Activated CD8-positive, alpha-beta T cell treated with anti-CD3 and anti-CD28 coated beads for 36 hours (primary cell): ENCODE results near the gene SBDS. TPM values are rescaled to one million over a fixed set of nuclear protein-coding genes. Genes with fewer than 3 reads are reported as not detected.

Experiments used
- ATAC-seq: fragments of 200-7000 bp; cut with Tn5 transposase; one replicate; pipeline ENCODE4 v1.10.0; 2021; ENCODE audit warnings: mild to moderate bottlenecking, moderate library complexity
- CTCF ChIA-PET: fragments of 350-600 bp; sonication (Branson Sonifier 250); formaldehyde crosslinking; loops from one replicate; lab custom pipeline; 2021; ENCODE audit warnings: antibody characterized with exemption; lab: Charles Lee
- POLR2A ChIA-PET: fragments of 350-600 bp; sonication (Branson Sonifier 250); formaldehyde crosslinking; loops from one replicate; lab custom pipeline; 2021; ENCODE audit warnings: antibody characterized with exemption; lab: Charles Lee
- DNase-seq: peaks from one replicate; pipeline ENCODE4 v3.0.0-alpha.2; 2020
- H3K27ac Mint-ChIP-seq: one replicate; pipeline ENCODE4 v1.8.0; 2021; ENCODE audit warnings: mild to moderate bottlenecking, mixed read lengths
- H3K27me3 Mint-ChIP-seq: one replicate; pipeline ENCODE4 v1.8.0; 2021; ENCODE audit warnings: mixed read lengths
- H3K36me3 Mint-ChIP-seq: one replicate; pipeline ENCODE4 v1.8.0; 2021; ENCODE audit warnings: low read depth, mixed read lengths
- H3K4me1 Mint-ChIP-seq: one replicate; pipeline ENCODE4 v1.8.0; 2021; ENCODE audit warnings: low read depth, mixed read lengths
- H3K4me3 Mint-ChIP-seq: one replicate; pipeline ENCODE4 v1.8.0; 2021; ENCODE audit warnings: mild to moderate bottlenecking, moderate library complexity, mixed read lengths
- H3K9me3 Mint-ChIP-seq: one replicate; pipeline ENCODE4 v1.8.0; 2021; ENCODE audit warnings: mixed read lengths
- intact Hi-C: fragments of 100-400 bp; cut with micrococcal nuclease; formaldehyde crosslinking; loops from one replicate; pipeline ENCODE4 v1.10.0; 2022
- total RNA-seq, 2 experiments: library from RNA; stranded (reverse); gene quantifications; one replicate each; pipeline ENCODE4 v1.2.3, GENCODE V29; 2021
- TF ChIP-seq, protein P1 (sequence below): fragments of 200-600 bp; IDR thresholded peaks from one replicate; pipeline ENCODE4 v1.8.0; 2022; ENCODE audit warnings: antibody characterized with exemption, mild to moderate bottlenecking

The SBDS gene
- total RNA-seq, 2 experiments from 2014 or later, result 63.7 to 63.9 TPM

DNA sequence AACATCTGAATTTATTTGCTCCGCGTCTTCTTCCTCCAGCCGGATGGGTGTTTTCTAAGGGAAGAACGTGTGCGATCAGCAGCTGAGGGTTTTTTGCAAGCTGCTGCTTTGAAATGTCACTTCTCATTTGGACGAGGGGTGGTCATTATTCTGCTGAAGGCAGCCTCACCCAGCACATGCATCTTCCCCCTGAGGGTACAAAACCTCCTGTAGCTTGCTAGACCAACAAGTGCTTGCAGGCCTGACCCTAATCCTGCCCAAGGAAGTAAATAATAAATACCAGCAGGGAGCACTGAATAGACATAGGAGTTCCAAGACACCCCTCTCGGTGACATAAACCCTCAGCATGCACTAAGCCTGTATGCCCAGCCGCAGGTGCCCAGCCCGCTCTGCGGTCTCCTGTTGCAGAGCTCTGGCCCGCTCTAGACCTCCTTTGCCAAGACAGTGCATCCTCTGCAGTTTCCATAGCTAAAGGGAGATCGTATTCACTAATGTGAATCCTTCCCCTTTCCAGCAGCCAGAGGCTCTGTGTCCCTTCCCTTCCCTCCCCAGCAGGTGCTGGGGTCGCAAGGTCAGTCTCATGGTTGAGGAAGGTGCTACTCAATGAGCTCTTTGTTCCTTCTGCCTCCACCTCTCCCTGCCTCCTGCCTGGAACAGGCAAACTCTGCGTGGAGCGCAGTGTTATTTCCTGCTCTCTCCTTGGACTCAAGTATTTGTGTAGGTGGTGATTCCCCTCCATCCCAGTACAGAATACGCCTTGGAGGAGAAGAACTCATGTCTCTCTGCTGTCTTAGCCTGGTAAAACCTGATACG lies 36.6 kb downstream of the SBDS start:
- Mint-ChIP-seq H3K27ac (no peak overlapping the region), H3K27me3 (no peaks in the 10 kb centered on the region), H3K36me3 (peaks cover 28% of the 10 kb centered on the region), H3K4me3 (no peak overlapping the region), H3K9me3 (no peaks in the 10 kb centered on the region), H3K4me1 (peaks cover 3% of the 10 kb centered on the region)
- ATAC-seq (no peak), DNase-seq (no peak)
- ChIA-PET POLR2A (interaction anchor here (0.6 to 0.9 kb wide), 2 partner anchors 19 to 1583 kb away, joined by 4 read pairs; no protein-coding TSS in a partner anchor), CTCF (no interaction called here)
- TF ChIP-seq, protein P1, sequence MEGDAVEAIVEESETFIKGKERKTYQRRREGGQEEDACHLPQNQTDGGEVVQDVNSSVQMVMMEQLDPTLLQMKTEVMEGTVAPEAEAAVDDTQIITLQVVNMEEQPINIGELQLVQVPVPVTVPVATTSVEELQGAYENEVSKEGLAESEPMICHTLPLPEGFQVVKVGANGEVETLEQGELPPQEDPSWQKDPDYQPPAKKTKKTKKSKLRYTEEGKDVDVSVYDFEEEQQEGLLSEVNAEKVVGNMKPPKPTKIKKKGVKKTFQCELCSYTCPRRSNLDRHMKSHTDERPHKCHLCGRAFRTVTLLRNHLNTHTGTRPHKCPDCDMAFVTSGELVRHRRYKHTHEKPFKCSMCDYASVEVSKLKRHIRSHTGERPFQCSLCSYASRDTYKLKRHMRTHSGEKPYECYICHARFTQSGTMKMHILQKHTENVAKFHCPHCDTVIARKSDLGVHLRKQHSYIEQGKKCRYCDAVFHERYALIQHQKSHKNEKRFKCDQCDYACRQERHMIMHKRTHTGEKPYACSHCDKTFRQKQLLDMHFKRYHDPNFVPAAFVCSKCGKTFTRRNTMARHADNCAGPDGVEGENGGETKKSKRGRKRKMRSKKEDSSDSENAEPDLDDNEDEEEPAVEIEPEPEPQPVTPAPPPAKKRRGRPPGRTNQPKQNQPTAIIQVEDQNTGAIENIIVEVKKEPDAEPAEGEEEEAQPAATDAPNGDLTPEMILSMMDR, result no peak
- intact Hi-C loops, result no loop called here

DNA sequence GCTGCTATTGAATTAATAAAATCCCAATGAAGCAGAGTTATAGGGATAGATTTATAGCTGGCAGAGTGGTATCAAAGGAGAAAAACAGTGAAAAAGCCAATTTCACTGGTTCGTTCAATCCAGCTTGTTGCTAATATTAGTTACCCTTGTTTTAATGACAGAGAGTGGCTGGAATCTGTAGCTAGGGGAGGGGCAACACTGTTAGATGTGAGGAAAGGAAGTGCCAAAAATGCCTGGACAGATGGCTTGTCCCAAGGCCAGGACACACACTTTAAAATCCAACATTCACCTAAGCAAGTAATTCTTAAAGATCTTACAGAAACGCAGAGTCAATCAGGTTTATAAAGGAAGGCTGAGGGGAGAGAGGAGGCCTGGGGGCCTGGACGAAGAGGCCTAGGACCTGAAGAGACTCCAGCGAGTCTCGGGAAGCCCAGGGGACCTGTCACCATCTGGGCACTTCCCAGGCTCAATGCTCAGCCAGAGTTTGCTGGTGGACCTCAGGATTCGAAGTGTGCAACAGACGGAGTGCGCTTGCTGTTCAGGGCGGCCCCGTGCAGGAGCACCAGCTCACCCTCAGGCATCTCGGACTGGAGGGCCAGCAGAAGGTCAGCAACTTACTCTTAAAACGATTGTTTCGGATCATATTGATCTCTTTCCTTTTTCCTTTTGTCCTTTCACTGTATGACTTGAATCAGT lies 37.6 kb downstream of the SBDS start:
- peaks cover 35% of the 10 kb centered on the region for H3K36me3 Mint-ChIP-seq
- CTCF ChIA-PET, result interaction anchor here (1.2 kb wide), 1 partner anchor 16 kb away, joined by 3 read pairs; no protein-coding TSS in a partner anchor

DNA sequence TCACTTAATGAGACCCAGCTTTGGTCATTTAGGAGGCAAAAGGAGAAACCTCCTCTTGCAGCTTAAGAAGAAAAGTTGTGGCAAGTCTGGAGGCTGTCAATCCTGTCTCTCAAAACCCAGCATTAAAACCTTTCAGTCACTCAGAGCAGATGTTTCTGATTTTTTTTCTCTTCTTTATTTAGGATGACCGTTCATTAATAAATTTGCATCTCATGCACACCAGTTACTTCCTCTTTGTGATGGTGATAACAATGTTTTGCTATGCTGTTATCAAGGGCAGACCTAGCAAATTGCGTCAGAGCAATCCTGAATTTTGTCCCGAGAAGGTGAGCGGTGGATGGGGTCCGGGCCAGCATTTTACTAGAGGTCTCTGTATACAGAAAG lies 42.4 kb downstream of the SBDS start:
- TF ChIP-seq, protein P1, result no peak

More for the DNA sequence above, 37.6 kb downstream of the SBDS start:
- peaks cover 3% of the 10 kb centered on the region for H3K4me1 Mint-ChIP-seq
- no peak for ATAC-seq
- POLR2A ChIA-PET, result no interaction called here
- H3K4me3 Mint-ChIP-seq, result no peak overlapping the region
- H3K9me3 Mint-ChIP-seq, result no peaks in the 10 kb centered on the region
- DNase-seq, result no peak
- intact Hi-C loops, result no loop called here
- no peaks in the 10 kb centered on the region for H3K27me3 Mint-ChIP-seq
- TF ChIP-seq, protein P1, result no peak
- H3K27ac Mint-ChIP-seq, result peak overlapping the region; percentile 20

DNA sequence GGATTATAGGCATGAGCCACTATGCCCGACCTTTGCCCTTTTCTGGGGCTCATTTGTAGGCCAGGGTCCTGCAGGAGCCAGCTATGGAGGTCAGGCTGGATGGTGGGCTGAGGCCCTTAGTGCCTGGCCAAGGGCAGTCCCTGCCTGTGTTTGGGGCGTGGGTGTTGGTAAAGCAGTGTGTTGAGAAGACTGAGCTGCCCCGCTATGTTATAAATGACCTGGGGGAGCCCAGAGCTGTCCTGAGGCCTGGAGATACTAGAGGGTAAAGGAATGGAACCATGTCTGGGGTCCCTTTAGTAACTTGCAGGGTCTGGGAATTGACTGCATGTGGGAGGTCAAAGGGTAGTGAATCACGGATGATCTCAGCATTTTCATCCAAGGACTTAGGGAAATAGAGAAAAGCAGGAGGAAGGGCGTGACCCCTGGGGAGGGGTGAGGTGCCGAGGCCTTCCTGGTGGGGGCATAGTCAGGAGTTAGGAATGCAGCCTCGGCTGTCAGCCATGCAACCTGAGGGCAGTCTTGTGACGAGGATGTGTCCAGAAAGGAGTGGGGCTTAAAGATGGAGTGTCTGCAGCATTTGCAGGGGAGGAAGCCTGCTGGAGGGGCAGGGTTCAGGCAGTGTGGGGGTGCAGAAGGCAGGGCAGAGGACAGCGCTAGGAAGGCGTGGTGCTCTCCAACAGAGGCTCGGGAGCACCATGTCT lies 42.9 kb downstream of the SBDS start:
- no peak for ATAC-seq
- POLR2A ChIA-PET, result interaction anchor here (0.5 to 0.6 kb wide), 2 partner anchors 8 to 11 kb away, joined by 3 read pairs; no protein-coding TSS in a partner anchor
- Mint-ChIP-seq H3K4me3 (no peak overlapping the region), H3K27ac (peak overlapping the region; percentile 5), H3K4me1 (peaks cover 3% of the 10 kb centered on the region), H3K36me3 (peaks cover 42% of the 10 kb centered on the region), H3K9me3 (no peaks in the 10 kb centered on the region), H3K27me3 (no peaks in the 10 kb centered on the region)
- CTCF ChIA-PET, result no interaction called here
- no peak for DNase-seq
- TF ChIP-seq, protein P1, result no peak
- intact Hi-C loops, result no loop called here

More for the DNA sequence above, 42.4 kb downstream of the SBDS start:
- no peak for DNase-seq
- CTCF ChIA-PET, result no interaction called here
- POLR2A ChIA-PET, result no interaction called here
- no peak overlapping the region for H3K4me3 Mint-ChIP-seq
- H3K4me1 Mint-ChIP-seq, result peaks cover 3% of the 10 kb centered on the region
- H3K36me3 Mint-ChIP-seq, result peaks cover 43% of the 10 kb centered on the region
- H3K27me3 Mint-ChIP-seq, result no peaks in the 10 kb centered on the region
- H3K9me3 Mint-ChIP-seq, result no peaks in the 10 kb centered on the region
- no peak overlapping the region for H3K27ac Mint-ChIP-seq
- intact Hi-C loops, result no loop called here
- ATAC-seq, result no peak
